Measurements from ENCODE around the gene TRIP12. TPM values are rescaled to one million over a fixed set of nuclear protein-coding genes. Genes with fewer than 3 reads are reported as not detected.
A peak's percentile ranks its signal among the peaks of the same experiment; 100 is the strongest.

Gene TRIP12
- total and polyA plus RNA-seq, 2 donors (not counting 1 experiment from before 2014, with no cell fraction given): 30.9 to 274 TPM

- DNase-seq (peak; percentile 69), ATAC-seq (ENCODE audit: low read depth) (no peak)
- H3K27me3 Mint-ChIP-seq: no peaks in the 10 kb centered on the region
- H3K36me3 ChIP-seq (replicated peaks in 1 of 2; ENCODE audit: control extremely low read depth in 1 of 2, control insufficient read depth in 1 of 2, extremely low read depth in 1 of 2, insufficient read depth in 2 of 2, low read length in 1 of 2): peaks cover 16 to 82% of the 10 kb centered on the region in 2 experiments
- H4K20me1 ChIP-seq (ENCODE audit: control insufficient read depth, insufficient read depth, low read length, poor library complexity, severe bottlenecking): peaks cover 6% of the 10 kb centered on the region
- no peaks in the 10 kb centered on the region for H3K9me3 Mint-ChIP-seq (ENCODE audit: insufficient read depth)
- H3K79me2 ChIP-seq (ENCODE audit: control insufficient read depth, insufficient read depth, low read length): peaks cover 4% of the 10 kb centered on the region
- intact Hi-C loops (cut with micrococcal nuclease): loop anchor here (1.0 to 10.0 kb wide), 4 partner anchors 64 to 998 kb away; no protein-coding TSS in a partner anchor
- H3K4me2 ChIP-seq (replicated peaks; ENCODE audit: low read depth, low read length, poor library complexity, severe bottlenecking): no peak overlapping the region
- H3K27me3 ChIP-seq (replicated peaks in 1 of 4; ENCODE audit: control extremely low read depth in 1 of 4, control insufficient read depth in 3 of 4, insufficient read depth in 4 of 4, low read length in 3 of 4): no peaks in the 10 kb centered on the region
- H3K4me3 Mint-ChIP-seq: no peak overlapping the region
- H3K9ac ChIP-seq (ENCODE audit: low read length): no peak overlapping the region
- H3K27ac ChIP-seq (ENCODE audit: low read length in 2 of 2): no peak overlapping the region
- TF ChIP-seq, protein P1, sequence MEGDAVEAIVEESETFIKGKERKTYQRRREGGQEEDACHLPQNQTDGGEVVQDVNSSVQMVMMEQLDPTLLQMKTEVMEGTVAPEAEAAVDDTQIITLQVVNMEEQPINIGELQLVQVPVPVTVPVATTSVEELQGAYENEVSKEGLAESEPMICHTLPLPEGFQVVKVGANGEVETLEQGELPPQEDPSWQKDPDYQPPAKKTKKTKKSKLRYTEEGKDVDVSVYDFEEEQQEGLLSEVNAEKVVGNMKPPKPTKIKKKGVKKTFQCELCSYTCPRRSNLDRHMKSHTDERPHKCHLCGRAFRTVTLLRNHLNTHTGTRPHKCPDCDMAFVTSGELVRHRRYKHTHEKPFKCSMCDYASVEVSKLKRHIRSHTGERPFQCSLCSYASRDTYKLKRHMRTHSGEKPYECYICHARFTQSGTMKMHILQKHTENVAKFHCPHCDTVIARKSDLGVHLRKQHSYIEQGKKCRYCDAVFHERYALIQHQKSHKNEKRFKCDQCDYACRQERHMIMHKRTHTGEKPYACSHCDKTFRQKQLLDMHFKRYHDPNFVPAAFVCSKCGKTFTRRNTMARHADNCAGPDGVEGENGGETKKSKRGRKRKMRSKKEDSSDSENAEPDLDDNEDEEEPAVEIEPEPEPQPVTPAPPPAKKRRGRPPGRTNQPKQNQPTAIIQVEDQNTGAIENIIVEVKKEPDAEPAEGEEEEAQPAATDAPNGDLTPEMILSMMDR (IDR thresholded peaks at IDR 0.05): peak; percentile 88
- no peak for TF ChIP-seq EZH2 (IDR thresholded peaks at IDR 0.05; ENCODE audit: borderline replicate concordance, insufficient read depth, low read depth, low read length, poor library complexity, severe bottlenecking)
- no peak overlapping the region for H3K27ac Mint-ChIP-seq
- ChIA-PET CTCF (interaction anchor here (0.6 to 5.5 kb wide), 30 partner anchors 7 to 1024 kb away, joined by 3 to 63 read pairs (median 4); partner anchors contain the start of gene TRIP12), POLR2A (no interaction called here)
- no peaks in the 10 kb centered on the region for H3K9me3 ChIP-seq (ENCODE audit: control extremely low read depth in 1 of 3, control insufficient read depth in 2 of 3, insufficient read depth in 1 of 3, low read length in 2 of 3)
- no peaks in the 10 kb centered on the region for H3K4me1 Mint-ChIP-seq
- H3K4me1 ChIP-seq (ENCODE audit: control insufficient read depth in 2 of 2, insufficient read depth in 2 of 2, low read length in 2 of 2): no peaks in the 10 kb centered on the region
- no peak overlapping the region for H2AFZ ChIP-seq (ENCODE audit: insufficient read depth, low read depth, low read length, poor library complexity, severe bottlenecking)
- H3K4me3 ChIP-seq (ENCODE audit: control extremely low read depth in 1 of 5, extremely low read depth in 1 of 5, insufficient read depth in 1 of 5, low read depth in 2 of 5, low read length in 4 of 5): no peak overlapping the region
Observed at GRCh38 chr2:229800997-229801754, 120.6 kb downstream of the TRIP12 start.
